Endometrial microvascular endothelial cells (primary cell): ENCODE results near the gene MMP12. TPM values are rescaled to one million over a fixed set of nuclear protein-coding genes. Genes with fewer than 3 reads are reported as not detected.

Experiments used
- in situ Hi-C: cut with HindIII; loops from 2 replicates; pipeline ENCODE4 v1.10.0; 2017; ENCODE audit warnings: low sequenced_read_pairs, low pct_unique_long_range_greater_than_20kb; ENCODE audit errors: inconsistent ontology term
- total RNA-seq: library from RNA; depleted of rRNA; stranded (reverse); fragments of >200 nt; gene quantifications from one replicate; pipeline ENCODE4 v1.2.3, GENCODE V29; 2015; ENCODE audit errors: inconsistent ontology term

Gene MMP12
- total RNA-seq, 1 donor from 2014 or later: not detected

DNA sequence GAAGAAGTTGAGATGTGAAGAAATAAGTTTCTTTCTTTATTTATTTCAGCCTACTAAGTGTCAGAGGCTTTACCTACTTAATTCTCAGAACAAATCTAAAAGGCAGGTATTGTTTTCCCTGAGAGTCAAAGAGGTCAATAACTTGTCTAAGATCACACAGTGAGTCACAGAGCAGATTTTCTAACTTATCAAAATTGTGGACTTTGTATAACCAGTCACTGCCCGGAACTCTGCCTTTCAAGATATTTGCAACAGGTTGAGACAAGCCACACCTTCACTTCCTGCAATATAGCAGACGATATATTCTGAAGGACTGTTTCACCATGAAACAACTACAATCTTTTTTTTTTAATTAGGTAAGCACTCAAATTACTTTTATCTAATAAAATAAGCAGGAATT lies 20.8 kb downstream of the MMP12 start:
- in situ Hi-C loops: no loop called here

DNA sequence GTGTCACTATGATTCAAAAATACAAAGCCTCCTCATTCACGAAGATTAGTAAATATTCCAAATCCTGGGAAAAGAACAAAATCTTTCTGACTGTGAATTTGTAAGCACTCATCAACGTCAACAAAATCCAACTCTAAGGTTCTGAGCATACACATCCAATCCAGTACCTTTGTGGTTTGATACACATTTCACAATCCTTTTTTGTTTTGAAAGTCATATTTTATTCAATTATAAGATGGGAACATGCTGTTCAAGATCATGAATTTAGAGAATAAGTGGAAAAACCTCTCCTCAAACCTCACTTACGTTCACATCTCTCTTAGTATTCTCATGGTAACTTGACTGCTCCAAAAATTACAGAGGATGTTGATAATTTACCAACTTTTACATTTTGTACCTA lies 21.7 kb downstream of the MMP12 start:
- in situ Hi-C loops: no loop called here

- in situ Hi-C loops: no loop called here
Measured at GRCh38 chr11:102850973-102851745, 23.6 kb downstream of the MMP12 start.

DNA sequence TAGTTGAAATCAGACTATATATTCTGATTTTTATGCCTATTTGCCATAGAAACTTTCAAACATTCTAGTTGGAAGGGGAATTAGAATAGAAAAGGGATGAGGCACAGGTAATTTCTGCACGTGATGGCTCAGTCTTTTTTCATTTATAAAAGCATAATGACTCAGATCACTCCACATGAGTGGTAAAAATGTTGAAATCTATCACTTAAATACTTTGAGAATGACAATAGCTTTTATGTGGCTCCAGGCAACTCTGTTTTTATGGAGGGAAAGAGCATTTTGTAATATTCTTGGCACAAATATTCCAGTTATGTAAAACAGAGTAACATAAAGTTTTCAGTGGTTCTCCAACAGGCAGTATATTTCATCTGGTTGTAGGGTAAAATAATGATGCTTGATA lies 25.5 kb downstream of the MMP12 start:
- in situ Hi-C loops: no loop called here

GRCh38 chr11:102846292-102846691 lies 28.5 kb downstream of the MMP12 start:
- in situ Hi-C loops: no loop called here

DNA sequence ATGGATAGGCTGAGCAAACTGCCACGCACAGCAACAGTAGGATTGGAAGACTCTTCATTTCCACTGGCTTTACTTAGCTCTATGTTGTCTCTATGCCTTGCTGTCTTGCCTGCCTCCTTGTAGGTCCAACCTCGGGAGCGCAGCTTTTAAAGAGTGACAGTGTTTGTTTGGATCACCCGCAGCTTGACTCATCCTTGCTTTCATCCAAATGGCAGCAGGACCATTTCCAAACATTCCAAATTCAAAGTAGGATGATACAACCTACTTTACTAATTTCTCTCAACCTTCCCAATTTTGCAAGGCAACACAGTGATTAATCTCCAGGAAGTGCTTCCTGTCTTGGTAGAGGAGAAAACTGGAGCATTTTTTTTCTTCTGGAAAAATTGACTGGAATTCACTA lies 31.3 kb downstream of the MMP12 start, which contains the start of gene MMP3:
TSS of gene MMP3 (minus strand) at position 121 of the 400 bp plus-strand sequence. CDS start at position 58, 63 bp downstream.
- in situ Hi-C loops: no loop called here

GRCh38 chr11:102842930-102843329 lies 31.9 kb downstream of the MMP12 start:
- in situ Hi-C loops: no loop called here

- in situ Hi-C loops: no loop called here
Measured at GRCh38 chr11:102840018-102840417, 34.8 kb downstream of the MMP12 start.

DNA sequence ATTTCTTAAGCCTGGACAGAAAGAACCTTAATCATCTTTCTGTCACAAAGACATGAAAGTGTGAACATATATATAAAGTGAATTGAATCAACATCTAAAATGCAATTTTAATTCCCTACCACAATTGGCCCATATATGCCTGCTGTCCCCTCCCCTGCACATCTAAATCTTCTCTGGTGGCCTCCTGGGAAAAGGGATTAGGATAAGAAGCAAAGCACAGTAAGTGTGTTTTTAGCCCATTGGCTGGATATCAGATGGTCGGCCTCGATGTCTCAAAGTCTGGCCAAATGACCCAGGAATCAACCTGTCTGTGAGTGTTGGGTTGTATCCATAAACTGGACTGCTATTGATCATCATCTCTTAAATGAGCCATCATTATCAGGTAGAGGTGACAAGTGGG lies 37.1 kb downstream of the MMP12 start:
- in situ Hi-C loops: no loop called here

DNA sequence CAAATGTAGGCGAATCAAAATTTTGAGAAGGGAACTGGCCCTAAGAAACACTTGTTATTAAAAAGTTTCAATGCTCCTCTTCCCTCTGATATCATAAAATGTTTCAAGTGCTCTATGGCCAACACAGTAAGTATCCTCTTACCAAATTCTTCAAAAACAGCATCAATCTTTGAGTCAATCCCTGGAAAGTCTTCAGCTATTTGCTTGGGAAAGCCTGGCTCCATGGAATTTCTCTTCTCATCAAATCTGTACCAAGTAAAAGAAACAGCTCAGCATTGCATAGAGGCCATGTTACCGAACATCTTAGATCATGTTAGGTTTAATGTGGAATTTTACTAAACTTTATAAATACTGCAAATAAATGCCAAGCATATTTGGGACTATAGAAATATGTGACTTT lies 37.6 kb downstream of the MMP12 start:
- in situ Hi-C loops: no loop called here

- in situ Hi-C loops: no loop called here
Measured at GRCh38 chr11:102836290-102836875, 38.4 kb downstream of the MMP12 start.

DNA sequence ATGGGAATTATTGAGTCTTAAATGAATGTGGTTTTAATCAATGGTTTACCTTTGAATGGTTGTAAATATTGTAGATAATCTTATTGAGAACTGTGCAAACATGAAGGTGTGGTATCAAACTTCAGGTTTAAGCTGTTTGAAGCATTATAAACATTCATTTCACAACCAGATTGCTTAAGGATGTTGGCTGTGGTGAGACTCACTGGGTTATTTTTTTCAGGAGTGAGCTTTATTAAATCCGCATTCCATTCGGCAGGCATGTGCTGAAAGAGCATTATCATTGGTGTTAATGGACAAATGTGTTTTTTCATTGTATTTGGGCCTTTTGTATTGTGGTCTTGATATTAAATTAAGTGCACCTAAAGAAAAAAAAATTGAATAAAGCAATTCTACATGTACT lies 41.1 kb downstream of the MMP12 start:
- in situ Hi-C loops: no loop called here

DNA sequence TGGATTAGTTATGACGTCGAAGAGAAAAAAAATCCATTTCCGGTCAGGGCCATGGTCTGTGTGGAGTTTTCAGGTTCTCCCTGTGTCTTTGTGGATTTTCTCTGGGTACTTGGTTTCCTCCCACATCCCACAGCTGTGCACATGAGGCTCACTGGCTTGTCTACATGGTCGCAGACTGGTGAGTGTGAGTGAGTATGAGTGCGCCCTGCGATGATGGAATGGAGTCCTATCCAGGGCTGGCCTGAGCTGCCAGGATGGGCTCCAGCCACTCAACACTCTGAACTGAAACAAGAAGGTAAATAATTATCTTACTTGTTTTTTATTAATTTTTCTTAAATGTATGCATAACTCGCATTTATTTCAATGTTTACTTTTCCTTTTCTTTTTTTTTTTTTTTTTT lies 42.2 kb downstream of the MMP12 start:
- in situ Hi-C loops: no loop called here

GRCh38 chr11:102831489-102832440 lies 43.0 kb downstream of the MMP12 start:
- in situ Hi-C loops: no loop called here

- in situ Hi-C loops: no loop called here
Measured at GRCh38 chr11:102831128-102831488, 43.7 kb downstream of the MMP12 start.

DNA sequence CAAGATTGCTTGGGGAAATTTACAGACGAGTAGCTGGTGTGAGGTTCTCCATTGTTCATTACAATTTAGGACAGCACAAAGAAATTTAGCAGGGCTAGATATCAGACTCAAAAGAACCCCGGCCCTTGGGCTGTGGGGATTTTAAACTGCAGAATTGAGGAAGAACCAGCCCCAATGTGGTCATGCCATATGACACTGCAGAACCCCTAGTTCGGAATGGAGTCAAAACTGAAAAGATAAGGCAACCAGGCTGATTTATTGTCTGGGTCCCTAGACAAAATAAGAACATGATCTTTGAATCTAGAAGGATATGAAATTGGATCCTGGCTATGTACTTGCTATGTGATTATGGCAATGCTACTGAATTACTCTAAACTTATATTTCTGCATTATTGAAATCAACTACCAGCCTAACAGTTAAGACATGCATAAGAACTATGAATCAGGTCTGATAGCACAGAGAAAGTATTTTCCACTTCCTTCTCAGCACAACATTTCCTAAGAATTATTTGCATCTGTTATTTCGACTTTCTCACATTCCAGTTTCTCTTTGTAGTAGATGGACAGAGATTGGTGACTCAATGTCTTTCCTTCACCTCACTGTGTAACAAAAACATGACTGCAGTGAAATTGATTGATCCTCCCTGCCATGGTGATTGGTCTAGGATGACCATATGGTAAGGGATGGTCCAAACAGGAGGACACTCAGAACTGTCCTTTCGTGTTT lies 44.6 kb downstream of the MMP12 start:
- in situ Hi-C loops: no loop called here

- in situ Hi-C loops: no loop called here
Measured at GRCh38 chr11:102829316-102830000, 45.3 kb downstream of the MMP12 start.

DNA sequence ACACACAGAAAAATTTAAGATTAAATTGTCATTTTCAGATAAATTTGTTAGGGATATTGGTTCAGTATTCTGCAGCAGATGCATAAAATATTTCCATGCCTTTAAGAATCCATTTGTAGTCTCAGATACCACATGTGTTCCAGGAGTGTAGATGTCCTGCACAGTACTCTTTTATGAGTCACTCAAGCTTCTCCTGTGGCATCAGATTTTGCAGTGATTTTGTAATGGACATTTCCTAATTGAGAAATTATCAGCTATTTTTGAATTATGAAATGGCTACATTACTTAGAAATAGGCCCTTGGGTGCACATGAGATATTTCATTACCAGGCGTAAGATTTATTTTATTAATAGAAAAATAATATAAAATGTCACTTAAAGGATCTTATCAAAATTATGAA lies 50.2 kb downstream of the MMP12 start:
- in situ Hi-C loops: no loop called here
